ENCODE results near the gene TMEM223.

The TMEM223 gene

DNA sequence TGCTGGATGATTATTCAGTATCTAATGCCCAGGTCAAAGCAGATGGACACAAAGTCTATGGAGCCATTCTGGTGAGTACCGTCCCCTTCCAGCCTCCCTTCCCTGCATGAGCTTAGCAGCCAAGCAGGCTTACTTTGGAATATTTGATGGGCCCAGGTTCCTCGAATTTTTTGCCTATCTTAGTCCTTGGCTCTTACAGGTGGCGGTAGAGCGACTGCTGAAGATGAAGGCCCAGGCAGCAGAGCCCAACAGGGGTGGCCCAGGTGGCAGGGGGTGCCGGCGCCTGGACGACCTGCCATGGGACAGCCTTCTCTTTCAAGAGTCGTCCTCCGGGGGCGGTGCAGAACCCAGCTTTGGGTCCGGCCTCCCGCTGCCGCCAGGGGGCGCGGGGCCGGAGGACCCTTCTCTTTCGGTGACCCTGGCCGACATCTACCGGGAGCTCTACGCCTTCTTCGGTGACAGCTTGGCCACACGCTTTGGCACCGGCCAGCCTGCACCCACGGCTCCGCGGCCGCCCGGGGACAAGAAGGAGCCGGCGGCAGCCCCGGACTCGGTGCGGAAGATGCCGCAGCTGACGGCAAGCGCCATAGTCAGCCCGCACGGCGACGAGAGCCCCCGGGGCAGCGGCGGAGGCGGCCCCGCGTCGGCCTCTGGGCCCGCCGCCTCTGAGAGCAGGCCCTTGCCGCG, 5.3 kb downstream of the TMEM223 start:
- H3K27ac ChIP-seq (ENCODE audit: low read length) = peak overlapping the region; percentile 76; the same call in 1 of the 2 replicates
- peak; percentile 91 for DNase-seq
- peaks cover 21% of the 10 kb centered on the region for H3K4me1 ChIP-seq (ENCODE audit: low read length)
- H3K9me2 ChIP-seq (replicated peaks; ENCODE audit: insufficient read depth, low read length) = no peaks in the 10 kb centered on the region
- peaks cover 44% of the 10 kb centered on the region for H3K79me2 ChIP-seq (ENCODE audit: low read length)
- H3K9me3 ChIP-seq (replicated peaks; ENCODE audit: insufficient read depth, low read length) = no peaks in the 10 kb centered on the region
- H3F3A ChIP-seq (ENCODE audit: insufficient read depth, low read length) = peaks cover 28% of the 10 kb centered on the region
- H3K36me3 ChIP-seq (replicated peaks; ENCODE audit: insufficient read depth, low read length) = no peaks in the 10 kb centered on the region
- H4K20me1 ChIP-seq (ENCODE audit: insufficient read depth, low read length) = no peaks in the 10 kb centered on the region
- peak overlapping the region; percentile 34; the same call in 1 of the 2 replicates for H2AFZ ChIP-seq (ENCODE audit: low read length)
- TF ChIP-seq EZH2 (optimal IDR thresholded peaks at IDR 0.05; ENCODE audit: low read depth, low read length) = no peak
- TF ChIP-seq CTCF (IDR thresholded peaks at IDR 0.05; ENCODE audit: low read length) = peak; percentile 98
- no peak for TF ChIP-seq EZH2phosphoT487 (IDR thresholded peaks at IDR 0.05; ENCODE audit: low read length)
- peak overlapping the region; percentile 80 for H3K4me3 ChIP-seq (ENCODE audit: low read length)
- H3K4me2 ChIP-seq (ENCODE audit: low read depth, low read length) = peak overlapping the region; percentile 92
- no peaks in the 10 kb centered on the region for H3K27me3 ChIP-seq (replicated peaks; ENCODE audit: insufficient read depth, low read length)
- H3K9ac ChIP-seq (ENCODE audit: low read length) = peak overlapping the region; percentile 74

GRCh38 chr11:62782753-62783152, 9.1 kb downstream of the TMEM223 start:
- H3K36me3 ChIP-seq (replicated peaks; ENCODE audit: insufficient read depth, low read length) = no peaks in the 10 kb centered on the region
- no peaks in the 10 kb centered on the region for H3K27me3 ChIP-seq (replicated peaks; ENCODE audit: insufficient read depth, low read length)

DNA sequence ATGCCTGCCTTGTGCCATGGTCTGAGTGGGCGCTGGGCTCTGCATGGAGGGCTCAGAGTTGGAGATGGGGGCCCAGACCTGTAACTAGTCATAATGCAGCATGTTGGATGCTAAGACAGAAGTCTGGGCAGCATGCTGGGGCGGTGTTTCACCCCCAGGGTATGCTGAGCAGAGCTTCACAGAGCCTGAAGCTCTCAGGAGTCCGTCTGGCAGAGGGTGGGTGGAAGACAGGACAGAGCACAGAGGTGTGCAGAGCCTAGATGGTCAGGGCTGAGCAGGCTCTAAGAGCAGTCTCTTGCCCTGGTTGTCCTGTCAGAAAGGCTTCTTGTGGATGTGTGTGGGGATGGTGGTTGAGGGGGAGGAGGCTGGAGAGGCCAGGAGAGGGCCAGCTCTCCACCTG, 13.4 kb downstream of the TMEM223 start:
- H3K9ac ChIP-seq (ENCODE audit: low read length) = no peak overlapping the region
- no peak overlapping the region for H3K4me3 ChIP-seq (ENCODE audit: low read length)
- H3K36me3 ChIP-seq (replicated peaks; ENCODE audit: insufficient read depth, low read length) = no peaks in the 10 kb centered on the region
- H3F3A ChIP-seq (ENCODE audit: insufficient read depth, low read length) = no peaks in the 10 kb centered on the region
- H3K27me3 ChIP-seq (replicated peaks; ENCODE audit: insufficient read depth, low read length) = no peaks in the 10 kb centered on the region
- H3K27ac ChIP-seq (ENCODE audit: low read length) = no peak overlapping the region
- no peaks in the 10 kb centered on the region for H3K9me3 ChIP-seq (replicated peaks; ENCODE audit: insufficient read depth, low read length)
- no peak for DNase-seq
- H3K4me2 ChIP-seq (ENCODE audit: low read depth, low read length) = no peak overlapping the region
- TF ChIP-seq EZH2phosphoT487 (IDR thresholded peaks at IDR 0.05; ENCODE audit: low read length) = no peak
- no peak for TF ChIP-seq EZH2 (optimal IDR thresholded peaks at IDR 0.05; ENCODE audit: low read depth, low read length)
- TF ChIP-seq CTCF (IDR thresholded peaks at IDR 0.05; ENCODE audit: low read length) = no peak
- H3K79me2 ChIP-seq (ENCODE audit: low read length) = peaks cover 9% of the 10 kb centered on the region
- H4K20me1 ChIP-seq (ENCODE audit: insufficient read depth, low read length) = no peaks in the 10 kb centered on the region
- H3K9me2 ChIP-seq (replicated peaks; ENCODE audit: insufficient read depth, low read length) = no peaks in the 10 kb centered on the region
- no peaks in the 10 kb centered on the region for H3K4me1 ChIP-seq (ENCODE audit: low read length)
- H2AFZ ChIP-seq (ENCODE audit: low read length) = no peak overlapping the region

More at GRCh38 chr11:62782753-62783152, 9.1 kb downstream of the TMEM223 start:
- H3F3A ChIP-seq (ENCODE audit: insufficient read depth, low read length) = peaks cover 14% of the 10 kb centered on the region
- no peak for TF ChIP-seq CTCF (IDR thresholded peaks at IDR 0.05; ENCODE audit: low read length)
- no peak for TF ChIP-seq EZH2 (optimal IDR thresholded peaks at IDR 0.05; ENCODE audit: low read depth, low read length)
- no peak for TF ChIP-seq EZH2phosphoT487 (IDR thresholded peaks at IDR 0.05; ENCODE audit: low read length)
- H3K9me3 ChIP-seq (replicated peaks; ENCODE audit: insufficient read depth, low read length) = no peaks in the 10 kb centered on the region
- no peak overlapping the region for H3K4me2 ChIP-seq (ENCODE audit: low read depth, low read length)
- H4K20me1 ChIP-seq (ENCODE audit: insufficient read depth, low read length) = no peaks in the 10 kb centered on the region
- H2AFZ ChIP-seq (ENCODE audit: low read length) = no peak overlapping the region
- H3K9me2 ChIP-seq (replicated peaks; ENCODE audit: insufficient read depth, low read length) = no peaks in the 10 kb centered on the region
- no peak overlapping the region for H3K4me3 ChIP-seq (ENCODE audit: low read length)
- no peak overlapping the region for H3K9ac ChIP-seq (ENCODE audit: low read length)
- peaks cover 10% of the 10 kb centered on the region for H3K79me2 ChIP-seq (ENCODE audit: low read length)
- peaks cover 7% of the 10 kb centered on the region for H3K4me1 ChIP-seq (ENCODE audit: low read length)
- H3K27ac ChIP-seq (ENCODE audit: low read length) = no peak overlapping the region
- DNase-seq = no peak
